Putamen (tissue), 1 donor: ENCODE data around the gene PHF11.

ENCODE experiments used
- DNase-seq: peaks from one replicate; pipeline ENCODE4 v3.0.0-alpha.2; 2016; ENCODE audit warnings: low spot score

Gene PHF11

GRCh38 chr13:49498206-49498605 is 2.5 kb downstream of the PHF11 start:
- no peak for DNase-seq

DNA sequence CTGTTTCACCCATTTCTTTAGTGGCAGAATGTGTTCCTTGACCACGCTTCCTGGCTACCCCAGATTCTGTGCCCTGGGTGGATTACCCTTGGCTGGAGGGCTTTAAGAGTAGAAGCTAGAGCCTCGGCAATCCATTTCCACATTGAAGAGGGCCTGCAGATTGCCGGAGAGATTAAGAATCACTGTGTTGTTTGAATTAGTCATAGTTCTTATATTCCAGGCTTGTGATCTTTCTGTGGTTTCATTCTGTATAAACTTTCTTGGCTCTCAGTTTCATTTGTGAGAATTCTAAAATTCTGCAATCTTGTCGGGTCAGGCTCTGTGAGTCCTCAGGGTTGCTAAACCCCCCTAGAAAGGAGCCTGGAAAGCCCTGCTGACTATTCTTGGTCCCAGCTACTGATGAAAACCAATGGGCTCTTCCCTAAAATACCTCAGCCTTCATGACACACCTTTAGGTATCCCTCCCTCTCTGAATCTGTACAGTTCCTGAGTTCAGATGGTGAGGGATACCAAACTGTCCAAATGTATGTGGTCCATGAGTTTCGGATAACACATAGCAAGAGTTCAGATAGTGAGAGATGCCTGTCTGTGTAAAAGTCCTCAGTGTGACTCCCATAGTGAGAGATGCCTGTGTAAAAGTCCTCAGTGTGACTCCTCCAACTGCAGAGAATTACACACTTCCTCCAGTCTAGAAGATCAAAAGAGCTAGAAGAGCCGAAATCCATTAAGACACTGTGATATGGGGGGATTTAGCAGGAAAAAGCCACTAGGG is 4.3 kb downstream of the PHF11 start:
- no peak for DNase-seq

DNA sequence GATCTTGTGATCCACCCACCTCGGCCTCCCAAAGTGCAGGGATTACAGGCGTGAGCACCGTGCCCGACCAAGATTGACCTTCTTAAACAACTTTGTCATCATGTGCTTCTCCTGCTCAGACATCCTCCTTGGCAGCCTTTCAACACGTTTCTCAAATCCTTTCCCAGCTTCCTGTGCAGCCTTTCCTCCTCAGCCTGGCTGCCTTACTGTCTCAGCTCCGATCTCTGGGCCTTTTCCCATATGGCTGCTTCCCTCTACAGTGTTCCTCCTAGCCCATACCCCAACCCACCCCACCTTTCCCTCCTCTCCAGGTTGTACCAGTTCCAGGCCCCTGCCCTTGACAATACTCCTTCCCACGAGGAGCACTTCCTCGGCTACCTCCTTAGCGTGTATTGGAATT is 7.2 kb downstream of the PHF11 start:
- DNase-seq, result no peak

GRCh38 chr13:49503951-49504350 is 8.2 kb downstream of the PHF11 start:
- DNase-seq, result no peak

DNA sequence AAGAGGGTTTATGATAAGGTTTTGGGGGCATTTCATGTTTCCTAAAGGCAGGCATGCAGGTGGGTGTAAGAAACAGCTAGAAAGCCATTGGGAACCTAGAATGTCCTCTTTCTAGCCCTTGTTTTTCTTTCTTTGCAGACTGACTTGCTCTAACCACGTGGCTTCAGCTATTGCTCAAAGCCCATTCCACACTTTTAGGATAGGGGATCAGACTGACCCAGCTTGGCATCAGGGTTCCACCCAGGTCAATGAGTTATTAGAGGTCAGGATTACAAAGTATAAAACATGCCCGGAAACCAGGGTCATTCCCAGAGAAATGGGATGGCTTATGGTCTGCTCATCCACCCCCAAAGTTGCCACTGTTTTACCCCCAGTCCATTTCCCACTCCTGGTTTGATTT is 16.8 kb downstream of the PHF11 start:
- no peak for DNase-seq

- no peak for DNase-seq
These were observed 20.7 kb downstream of the PHF11 start for GRCh38 chr13:49516467-49516866.

DNA sequence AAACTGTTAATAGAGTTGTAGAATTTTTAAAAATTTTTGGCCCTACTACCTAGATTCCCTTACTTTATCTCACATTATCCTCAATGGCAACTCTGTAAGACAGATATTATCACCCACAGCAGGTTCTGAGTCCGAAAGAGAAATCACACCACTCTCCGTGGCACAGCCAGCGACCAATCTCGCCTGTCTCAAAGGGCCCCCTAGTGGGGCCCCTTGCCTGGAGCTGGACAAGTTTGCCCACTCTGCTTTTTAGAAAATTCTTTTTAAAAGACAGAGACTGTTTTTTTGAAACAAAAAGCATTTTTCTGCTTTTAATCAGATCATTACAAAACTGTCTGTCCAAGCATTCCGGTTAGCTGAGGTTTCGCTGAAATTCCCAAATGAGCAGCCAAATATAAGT is 21.7 kb downstream of the PHF11 start:
- DNase-seq, result no peak

DNA sequence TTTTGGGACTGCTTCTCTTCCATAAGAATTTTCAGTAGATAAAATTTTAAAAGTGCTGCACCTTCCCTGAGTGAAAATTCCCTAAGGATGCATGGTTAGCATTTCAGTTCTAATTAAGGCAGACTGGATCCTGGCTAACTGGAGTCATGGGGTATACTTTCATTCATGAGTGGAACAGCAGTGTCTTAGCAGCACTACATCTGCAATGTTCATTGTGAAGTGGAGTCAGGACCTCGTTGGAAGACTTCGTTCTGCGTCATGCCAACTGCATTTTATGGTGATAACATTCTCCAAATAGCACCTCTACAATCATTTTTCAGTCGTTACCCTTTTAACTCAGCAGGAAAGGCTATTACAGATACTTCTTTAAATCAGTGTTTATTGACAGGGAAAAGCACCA is 25.5 kb downstream of the PHF11 start:
- no peak for DNase-seq

GRCh38 chr13:49524740-49525501 is 29.2 kb downstream of the PHF11 start:
- no peak for DNase-seq

GRCh38 chr13:49527123-49527522 is 31.4 kb downstream of the PHF11 start:
- peak; percentile 33 for DNase-seq

GRCh38 chr13:49528161-49528560 is 32.4 kb downstream of the PHF11 start:
- no peak for DNase-seq

GRCh38 chr13:49530457-49530856 is 34.7 kb downstream of the PHF11 start:
- peak; percentile 39 for DNase-seq

DNA sequence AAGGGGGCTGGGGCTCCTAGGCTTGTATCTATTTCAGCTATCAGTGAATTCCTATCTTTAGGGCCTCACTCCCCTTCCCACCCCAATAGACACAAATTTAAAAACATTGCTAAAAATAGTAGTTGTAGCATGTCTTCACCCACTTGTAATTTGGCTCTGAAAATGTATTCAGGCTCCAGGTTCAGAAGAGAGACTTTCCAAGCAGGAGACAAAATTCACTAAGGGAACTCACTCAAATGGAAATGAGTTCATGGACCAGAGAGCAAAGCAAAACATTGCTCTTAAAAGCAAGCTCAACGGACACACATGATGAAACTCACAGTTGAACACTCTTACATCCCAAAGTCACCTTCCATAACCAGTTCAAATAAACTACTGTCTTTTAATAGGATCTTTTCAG is 36.8 kb downstream of the PHF11 start:
- no peak for DNase-seq

GRCh38 chr13:49533011-49533410 is 37.3 kb downstream of the PHF11 start:
- DNase-seq, result no peak

- no peak for DNase-seq
These were observed 38.0 kb downstream of the PHF11 start for GRCh38 chr13:49533591-49534269.

DNA sequence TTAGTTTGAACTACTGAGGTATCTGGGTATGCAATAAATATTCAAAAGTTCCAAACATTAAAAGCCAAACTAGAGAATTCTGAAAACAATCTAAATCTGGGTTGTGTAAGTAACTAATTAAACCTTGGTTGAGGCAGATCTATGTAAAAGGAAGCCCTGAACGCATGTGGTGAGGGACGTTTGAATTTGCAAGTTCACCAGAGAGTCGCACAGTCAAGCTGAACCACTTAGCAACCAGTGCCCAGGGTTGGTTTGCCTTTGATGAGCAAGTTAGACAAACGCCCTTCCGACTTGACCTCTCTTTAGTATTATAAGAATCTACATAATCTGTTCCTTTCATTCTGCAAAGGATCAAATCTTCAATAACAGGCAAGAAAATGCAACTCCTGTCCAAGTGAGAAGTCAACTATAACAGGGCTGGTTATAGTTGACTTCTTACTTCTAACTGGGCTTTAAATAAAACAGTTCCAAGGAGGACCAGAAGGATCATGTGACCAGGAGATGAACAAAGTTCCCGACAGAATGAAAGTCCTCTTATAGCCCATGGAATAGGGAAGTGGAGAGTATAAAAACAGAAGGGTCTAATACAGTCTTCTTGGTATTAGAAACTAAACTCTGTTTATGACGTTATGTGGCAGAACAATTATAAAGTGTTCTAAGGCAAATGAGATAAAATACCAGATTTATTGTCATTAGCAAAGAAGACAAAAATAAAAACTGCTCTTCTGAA is 40.6 kb downstream of the PHF11 start:
- DNase-seq, result no peak

GRCh38 chr13:49538404-49538803 is 42.7 kb downstream of the PHF11 start:
- DNase-seq, result no peak

GRCh38 chr13:49539313-49539712 is 43.6 kb downstream of the PHF11 start:
- DNase-seq, result no peak

GRCh38 chr13:49539746-49540145 is 44.0 kb downstream of the PHF11 start:
- DNase-seq, result no peak

- no peak for DNase-seq
These were observed 44.8 kb downstream of the PHF11 start for GRCh38 chr13:49540552-49540951.

- DNase-seq, result no peak
These were observed 47.9 kb downstream of the PHF11 start for GRCh38 chr13:49543656-49544055.

DNA sequence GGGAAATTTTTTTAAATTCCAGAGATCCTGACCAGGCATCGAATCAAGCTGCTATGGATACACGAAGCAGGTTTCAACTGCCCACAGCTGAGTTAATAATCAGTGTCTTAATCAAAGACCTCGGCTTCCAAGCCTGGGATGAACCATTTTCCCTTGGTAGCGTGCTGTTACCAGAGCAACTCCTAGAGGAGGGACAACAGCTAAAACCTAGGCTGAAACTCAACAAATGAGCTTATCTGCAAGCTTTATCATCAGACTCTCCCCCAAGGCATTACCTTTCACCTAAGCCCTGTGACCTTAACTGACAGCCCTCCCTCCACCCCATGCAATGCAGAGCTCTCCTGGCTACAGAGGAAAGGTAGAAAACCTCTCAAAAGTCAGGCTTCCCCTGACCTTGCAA is 49.9 kb downstream of the PHF11 start:
- DNase-seq, result no peak
